ENCODE measurements around the gene RUSF1.

Gene RUSF1

GRCh38 chr16:31441956-31442355 lies 66.2 kb downstream of the RUSF1 start:
- DNase-seq: no peak

- DNase-seq: no peak
Observed at GRCh38 chr16:31440516-31441184, 67.5 kb downstream of the RUSF1 start.

GRCh38 chr16:31439519-31439918 lies 68.7 kb downstream of the RUSF1 start:
- DNase-seq: no peak
